Motor neuron (in vitro differentiated cells): ENCODE results near the gene C19orf12. TPM values are rescaled to one million over a fixed set of nuclear protein-coding genes. Genes with fewer than 3 reads are reported as not detected.
A peak's percentile ranks its signal among the peaks of the same experiment; 100 is the strongest.

Experiments used
- ATAC-seq, 8 experiments: fragments of 200-7000 bp; cut with Tn5 transposase; replicated peaks in 6 of 8; 2 replicates each; pipeline ENCODE4 v1.8.0; 2021; ENCODE audit warnings: mild to moderate bottlenecking in 8 of 8, moderate library complexity in 8 of 8
- H3K27ac ChIP-seq, 2 donors: fragments of 250-450 bp; sonication (Bioruptor Pico); 2 replicates each; pipeline ENCODE4 v1.9.0; 2021; ENCODE audit warnings: antibody characterized with exemption in 2 of 2, mild to moderate bottlenecking in 2 of 2, moderate library complexity in 1 of 2
- H3K4me1 ChIP-seq, 2 donors: fragments of 250-450 bp; sonication (Bioruptor Pico); replicated peaks in 1 of 2; 2 replicates each; pipeline ENCODE4 v1.6.1; 2021; ENCODE audit warnings: antibody characterized with exemption in 2 of 2, mild to moderate bottlenecking in 2 of 2, moderate library complexity in 1 of 2
- H3K4me3 ChIP-seq, 5 donors: fragments of 250-450 bp; sonication (Bioruptor Pico); 2 replicates each; pipeline ENCODE4 v1.9.0; 2021; ENCODE audit warnings: antibody characterized with exemption in 5 of 5, mild to moderate bottlenecking in 5 of 5, moderate library complexity in 4 of 5
- WGBS, 10 experiments: fragments of 450-650 bp; shearing (Covaris generic); methylation state at CpG; one replicate each; pipeline ENCODE4 v1.0.0; 2022; 5-methylcytosine and 5-hydroxymethylcytosine counted together
- in situ Hi-C, 9 experiments: fragments of 400-800 bp; cut with MboI; loops; one replicate each; pipeline ENCODE4 v1.15.0; 2021; ENCODE audit warnings: low sequenced_read_pairs in 9 of 9, low pct_unique_long_range_greater_than_20kb in 2 of 9; ENCODE audit not compliant: unreplicated experiment in 9 of 9
- total RNA-seq, 8 experiments: library from RNA; unstranded; fragments of 300-600 nt; gene quantifications; 2 replicates each; pipeline versions ENCODE4 v1.2.3 to v1.2.4, GENCODE V29; 2022

C19orf12 gene
- total RNA-seq, 8 experiments from 2014 or later: 11.1 to 29.3 (median 16.6) TPM

DNA sequence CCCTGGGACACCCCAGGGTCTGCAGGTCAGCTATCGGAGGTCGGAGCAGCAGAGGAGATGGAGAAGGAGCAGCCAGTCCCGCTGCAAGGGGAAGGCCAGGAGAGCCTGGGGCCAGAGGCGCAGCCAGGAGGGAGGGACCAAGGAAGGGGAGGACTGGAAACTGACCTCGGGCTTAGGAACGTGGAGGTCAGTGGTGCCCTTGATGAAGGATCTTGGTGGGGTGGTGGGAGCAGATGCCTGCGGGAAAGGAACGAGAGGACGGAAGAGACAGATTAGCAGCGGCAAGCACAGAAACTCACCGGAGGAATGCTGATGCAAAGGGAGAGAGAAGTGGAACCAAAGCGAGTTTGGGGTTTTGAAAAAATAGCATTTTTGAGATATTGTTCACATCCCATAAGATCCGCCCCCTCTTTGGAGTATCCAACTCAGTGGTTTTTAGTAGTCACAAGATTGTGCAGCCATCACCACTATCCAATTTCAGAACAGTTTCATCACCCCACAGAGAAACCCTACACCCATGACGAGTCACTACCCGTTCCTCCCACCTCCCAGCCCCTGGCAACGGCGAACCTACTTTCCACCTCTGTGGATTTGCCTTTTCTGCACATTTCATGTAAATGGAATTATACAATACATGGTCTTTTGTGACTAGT lies 27.7 kb downstream of the C19orf12 start:
- peak; percentile 79 to 92 (median 82) for ATAC-seq
- WGBS, 10 experiments: 2 to 93% (median 69%) methylated on average over 2 to 12 of the region's 17 CpGs; no CpG with 5 or more reads in 2 of the 10 experiments
- H3K27ac ChIP-seq: peak overlapping the region; percentile 12 to 88
- no peak overlapping the region for H3K4me3 ChIP-seq
- peaks cover 7 to 12% of the 10 kb centered on the region in 2 donors for H3K4me1 ChIP-seq
- in situ Hi-C loops: no loop called here

DNA sequence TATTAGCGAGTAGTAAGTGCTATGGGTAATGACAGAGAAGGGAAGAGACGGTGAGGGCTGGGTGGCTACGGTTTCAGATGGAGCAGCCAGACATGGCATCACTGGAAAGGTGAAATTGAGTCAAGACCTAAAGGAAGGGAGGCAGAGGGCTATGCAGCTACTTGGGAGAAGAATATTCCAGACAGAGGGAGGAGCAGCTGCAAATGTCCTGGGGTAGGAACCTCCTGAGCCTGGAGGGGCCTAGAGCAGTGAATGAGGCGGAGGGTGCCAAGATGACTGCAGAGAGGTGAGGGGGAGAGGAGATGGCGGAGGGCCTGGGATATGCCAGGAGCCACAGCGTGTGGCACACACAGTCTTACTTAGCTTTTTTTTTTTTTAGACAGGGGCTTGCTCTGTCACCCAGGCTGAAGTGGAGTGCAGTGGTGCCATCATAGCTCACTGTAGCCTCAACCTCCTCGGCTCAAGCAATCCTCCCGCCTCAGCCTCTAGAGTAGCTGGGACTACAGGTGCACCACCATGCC lies 28.7 kb downstream of the C19orf12 start:
- no peak overlapping the region for H3K27ac ChIP-seq
- no peak overlapping the region for H3K4me3 ChIP-seq
- in situ Hi-C loops: no loop called here
- peaks cover 7 to 12% of the 10 kb centered on the region in 2 donors for H3K4me1 ChIP-seq
- ATAC-seq: no peak
- 81 to 100% (median 94%) methylated on average over 1 to 8 of the region's 8 CpGs for WGBS, 10 experiments

DNA sequence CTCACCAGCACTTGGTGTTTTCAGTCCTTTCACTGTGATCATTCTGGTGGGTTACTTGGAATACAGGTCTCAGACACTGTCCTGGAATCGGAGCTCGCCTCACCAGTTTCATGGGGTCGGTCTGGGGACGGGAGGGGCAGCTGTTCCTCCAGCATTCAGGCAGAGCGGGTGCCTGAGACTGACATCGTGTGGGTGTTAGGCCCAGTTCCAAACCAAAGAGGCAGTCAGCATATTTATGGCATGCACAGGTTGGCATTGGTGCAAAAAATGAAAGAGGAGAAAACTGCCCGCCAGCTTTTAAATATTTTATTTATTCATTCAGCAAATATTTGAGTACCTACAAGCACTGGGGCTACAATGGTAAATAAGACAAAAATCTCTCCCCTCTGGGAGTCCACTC lies 29.7 kb downstream of the C19orf12 start:
- 21 to 100% (median 84%) methylated on average over 1 to 6 of the region's 7 CpGs; no CpG with 5 or more reads in 3 of the 10 experiments for WGBS, 10 experiments
- Histone ChIP-seq H3K4me1 (peaks cover 7 to 12% of the 10 kb centered on the region in 2 donors), H3K27ac (no peak overlapping the region), H3K4me3 (no peak overlapping the region)
- peak in 1 of 8 experiments; percentile 34 for ATAC-seq
- in situ Hi-C loops: no loop called here

DNA sequence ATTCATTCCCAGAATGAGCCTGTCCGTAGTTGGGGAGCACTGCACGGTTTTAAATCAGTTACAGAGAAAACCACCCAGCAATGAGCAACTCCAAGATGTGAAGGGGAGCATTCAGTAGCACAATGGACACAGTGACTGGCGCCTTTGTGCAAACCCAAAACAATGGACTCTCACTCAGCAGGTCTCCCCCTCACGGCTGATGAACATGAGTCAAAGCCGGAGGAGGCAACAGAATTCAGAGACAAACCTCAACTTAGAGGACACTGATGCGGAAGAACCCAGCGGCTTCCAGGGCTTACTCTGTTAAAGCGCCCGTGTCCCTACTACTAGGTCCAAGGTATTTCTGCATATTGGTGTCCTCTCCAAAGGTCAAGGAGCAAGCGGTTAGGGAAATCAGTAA lies 32.1 kb downstream of the C19orf12 start:
- in situ Hi-C loops: no loop called here
- peak in 4 of 8 experiments; percentile 36 to 60 (median 52) for ATAC-seq
- Histone ChIP-seq H3K27ac (no peak overlapping the region), H3K4me1 (peaks cover 11 to 21% of the 10 kb centered on the region in 2 donors), H3K4me3 (no peak overlapping the region)
- WGBS, 10 experiments: 24 to 100% (median 65%) methylated on average over 1 to 7 of the region's 10 CpGs; no CpG with 5 or more reads in 2 of the 10 experiments

DNA sequence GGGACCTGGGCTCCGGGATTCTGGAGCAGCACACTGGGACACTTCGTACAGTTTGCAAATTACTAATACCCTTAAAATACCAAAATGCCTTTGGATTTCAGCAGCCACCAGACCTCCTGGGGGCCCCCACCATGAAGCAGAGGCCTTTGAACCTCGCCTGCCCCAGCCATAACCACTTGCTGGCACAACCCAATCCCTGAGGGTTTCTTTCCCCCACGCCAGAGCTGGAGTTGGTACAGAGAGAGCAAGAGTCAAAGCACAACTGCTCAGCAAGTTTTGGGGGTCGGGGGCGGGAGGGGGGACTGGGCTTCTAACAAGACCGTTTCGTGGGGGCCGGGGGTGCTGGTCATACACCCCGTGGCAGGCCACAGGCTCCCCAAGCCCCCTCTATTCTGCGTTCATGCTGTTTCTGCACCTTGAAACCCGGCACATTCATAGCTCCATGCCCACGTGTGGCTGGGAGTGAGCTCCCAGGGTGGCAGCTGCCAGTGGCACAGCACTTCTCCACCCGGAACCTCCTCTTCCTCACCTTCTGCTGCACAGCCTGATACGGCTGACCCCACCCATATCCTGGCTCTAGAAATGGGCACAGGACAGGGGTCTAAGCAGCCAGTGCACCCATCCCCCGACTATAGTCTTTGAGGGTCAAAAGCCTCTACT lies 32.7 kb downstream of the C19orf12 start:
- H3K4me1 ChIP-seq: peaks cover 9 to 21% of the 10 kb centered on the region in 2 donors
- H3K4me3 ChIP-seq: no peak overlapping the region
- WGBS, 10 experiments: 20 to 100% (median 50%) methylated on average over 1 to 3 of the region's 16 CpGs; no CpG with 5 or more reads in 4 of the 10 experiments
- ATAC-seq: peak in 1 of 8 experiments; percentile 6
- H3K27ac ChIP-seq: no peak overlapping the region
- in situ Hi-C loops: no loop called here

DNA sequence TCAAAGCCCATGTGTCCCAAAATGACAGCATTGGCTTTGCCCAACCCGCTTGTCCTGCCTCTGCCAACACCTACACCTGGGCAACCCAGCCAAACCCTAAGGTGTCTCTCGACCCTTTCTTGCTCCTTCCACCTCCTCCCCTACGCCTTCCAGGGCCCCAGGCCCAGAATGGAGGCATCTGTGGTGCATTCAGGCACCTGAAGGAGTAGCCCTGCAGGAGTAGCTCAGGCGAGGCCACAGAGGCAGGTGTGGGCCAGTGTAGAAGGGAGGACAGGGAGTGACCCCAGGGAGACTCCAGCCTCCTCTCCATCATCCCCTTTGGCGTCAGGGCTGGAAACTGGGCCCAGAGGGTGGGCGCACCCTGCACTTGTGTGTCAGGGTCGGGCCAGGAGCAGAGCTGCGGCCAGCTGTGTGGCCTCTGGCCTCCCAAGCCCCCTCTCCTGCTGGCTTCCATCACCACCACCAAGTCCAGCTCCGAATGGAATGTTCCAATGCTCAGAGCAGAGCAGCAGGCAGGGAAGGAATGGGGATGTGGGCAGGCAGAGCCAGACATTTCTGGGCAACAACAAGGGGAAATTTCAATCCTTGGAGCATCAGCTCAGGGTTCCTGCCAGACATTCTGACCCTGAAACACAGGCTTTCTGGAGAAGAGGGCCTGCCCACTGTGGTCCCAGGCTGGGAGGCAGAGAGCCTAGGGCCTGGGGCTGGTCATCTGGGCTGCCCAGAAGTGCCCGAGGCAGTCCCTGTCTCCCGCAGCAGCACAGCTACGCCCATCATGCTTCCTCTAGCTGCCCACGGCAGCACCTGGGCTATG lies 33.4 kb downstream of the C19orf12 start:
- Histone ChIP-seq H3K4me3 (no peak overlapping the region), H3K4me1 (peaks cover 9 to 17% of the 10 kb centered on the region in 2 donors), H3K27ac (no peak overlapping the region)
- ATAC-seq: peak in 2 of 8 experiments; percentile 10 to 13
- in situ Hi-C loops: no loop called here
- 40 to 97% (median 89%) methylated on average over 3 to 5 of the region's 13 CpGs; no CpG with 5 or more reads in 7 of the 10 experiments for WGBS, 10 experiments

DNA sequence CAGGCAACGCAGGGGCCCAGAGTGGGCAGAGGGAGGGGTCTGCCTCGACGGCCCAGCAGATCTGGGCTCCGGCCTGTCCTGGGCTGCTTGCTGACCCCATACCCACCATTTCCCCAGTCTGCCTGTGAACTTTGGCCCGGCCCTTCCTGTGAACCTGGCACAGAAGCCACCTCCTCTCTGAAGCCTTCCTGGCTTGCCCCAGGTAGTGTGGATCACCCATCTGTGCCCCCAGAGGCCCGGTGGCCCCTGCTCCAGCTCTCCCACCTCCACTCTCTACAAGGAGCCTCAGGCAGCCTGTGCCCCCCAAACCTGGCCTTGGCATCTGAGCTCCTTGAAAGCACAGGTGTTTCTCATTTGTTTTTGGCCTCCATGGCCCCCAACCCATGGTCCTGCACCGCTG lies 34.1 kb downstream of the C19orf12 start:
- no peak overlapping the region for H3K27ac ChIP-seq
- peaks cover 9 to 21% of the 10 kb centered on the region in 2 donors for H3K4me1 ChIP-seq
- WGBS, 10 experiments: 53 to 100% (median 100%) methylated on average over 1 to 3 of the region's 7 CpGs; no CpG with 5 or more reads in 5 of the 10 experiments
- ATAC-seq: no peak
- in situ Hi-C loops: no loop called here
- H3K4me3 ChIP-seq: no peak overlapping the region

DNA sequence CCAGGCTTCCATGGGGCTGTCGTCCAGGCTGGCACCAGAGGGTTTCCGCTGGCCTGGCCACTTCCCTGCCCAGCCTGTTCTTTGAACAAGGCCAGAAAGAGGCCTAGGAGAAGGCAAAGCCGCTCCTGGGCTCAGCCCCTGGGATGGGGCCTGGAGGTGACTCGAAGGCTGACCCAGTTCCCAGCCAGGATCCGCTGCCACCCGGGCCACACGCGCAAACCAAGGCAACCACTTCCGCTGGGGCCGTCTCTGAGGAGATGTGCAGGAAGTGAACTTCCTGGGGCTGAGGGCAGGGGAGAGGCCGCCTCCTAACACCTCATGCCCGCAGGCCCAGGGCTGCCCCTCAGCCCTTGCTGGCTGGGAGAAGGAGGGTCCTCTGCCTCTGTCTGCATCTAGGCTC lies 34.6 kb downstream of the C19orf12 start:
- ATAC-seq: peak in 3 of 8 experiments; percentile 6 to 26 (median 18)

DNA sequence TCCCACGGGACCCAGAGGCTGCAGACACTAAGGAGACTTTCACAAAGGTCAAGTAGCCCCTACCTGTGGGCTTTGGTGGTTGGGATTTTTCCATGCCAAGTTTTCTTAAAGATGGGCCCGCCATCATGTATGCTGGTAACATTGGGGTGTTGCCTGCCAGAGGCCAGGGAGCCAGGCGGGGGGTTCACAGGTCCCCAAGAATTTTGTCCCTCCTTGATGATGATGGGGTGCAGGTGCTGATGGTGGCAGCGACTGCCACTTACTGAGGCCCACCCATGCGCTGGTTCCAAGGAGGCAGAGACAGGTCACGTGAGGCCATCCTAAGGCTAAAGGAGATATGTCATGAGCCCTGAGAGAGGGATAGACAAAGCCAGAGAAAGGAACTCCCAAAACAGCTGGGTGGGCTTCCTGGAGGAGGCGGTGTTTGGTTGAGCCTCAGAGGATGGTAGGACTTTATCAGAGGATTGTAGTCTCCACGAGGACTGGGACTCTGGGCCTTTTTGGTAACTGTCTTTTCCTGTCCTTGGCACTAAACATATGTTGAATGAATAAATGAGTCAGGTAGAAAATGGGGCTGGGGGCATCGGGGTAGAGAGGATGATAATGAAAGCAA lies 35.4 kb downstream of the C19orf12 start:
- Histone ChIP-seq H3K27ac (no peak overlapping the region), H3K4me3 (no peak overlapping the region), H3K4me1 (peaks cover 9 to 21% of the 10 kb centered on the region in 2 donors)
- no peak for ATAC-seq
- in situ Hi-C loops: no loop called here
- WGBS, 10 experiments: 78 to 100% (median 87%) methylated on average over 1 to 6 of the region's 9 CpGs; no CpG with 5 or more reads in 3 of the 10 experiments

More for the DNA sequence above, 34.6 kb downstream of the C19orf12 start:
- in situ Hi-C loops: no loop called here
- no peak overlapping the region for H3K4me3 ChIP-seq
- no peak overlapping the region for H3K27ac ChIP-seq
- WGBS, 10 experiments: 40 to 100% (median 81%) methylated on average over 1 to 4 of the region's 12 CpGs; no CpG with 5 or more reads in 7 of the 10 experiments
- H3K4me1 ChIP-seq: peaks cover 9 to 21% of the 10 kb centered on the region in 2 donors

DNA sequence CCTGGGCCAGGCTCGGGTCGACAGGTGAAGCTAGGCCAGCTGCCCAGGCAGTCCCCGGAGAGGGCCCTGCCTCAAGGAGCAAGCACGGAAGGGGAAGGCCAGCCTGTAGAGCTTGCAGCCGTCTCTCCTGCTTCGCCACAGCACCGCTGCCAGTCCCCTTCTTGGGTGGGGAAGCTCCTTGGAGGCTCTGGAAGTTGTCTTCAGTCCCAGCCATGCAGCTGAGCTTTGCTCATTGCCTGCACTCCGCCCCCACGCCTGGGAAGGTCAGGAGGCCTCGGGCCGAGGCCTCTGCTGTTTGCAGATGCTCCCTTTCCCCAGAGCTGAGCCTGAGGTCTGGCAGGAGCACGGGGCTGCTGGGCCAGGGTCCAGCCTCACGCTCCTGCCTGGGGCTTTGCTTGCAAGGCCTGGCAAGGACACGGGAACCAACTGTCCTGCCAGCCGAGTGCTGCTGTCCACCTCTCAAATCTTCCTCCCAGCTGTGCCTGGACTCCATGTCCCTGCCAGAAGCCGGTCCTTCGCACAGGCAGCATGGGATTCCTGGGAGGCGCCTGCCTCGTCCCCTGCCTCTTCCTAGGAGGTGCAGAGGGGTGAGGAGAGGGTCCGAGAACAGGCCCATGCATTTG lies 36.5 kb downstream of the C19orf12 start:
- ATAC-seq: peak in 5 of 8 experiments; percentile 12 to 35 (median 24)
- in situ Hi-C loops: no loop called here
- no peak overlapping the region for H3K4me3 ChIP-seq
- WGBS, 10 experiments: 33 to 80% (median 75%) methylated on average over 1 to 4 of the region's 20 CpGs; no CpG with 5 or more reads in 7 of the 10 experiments
- peaks cover 9 to 21% of the 10 kb centered on the region in 2 donors for H3K4me1 ChIP-seq
- no peak overlapping the region for H3K27ac ChIP-seq

DNA sequence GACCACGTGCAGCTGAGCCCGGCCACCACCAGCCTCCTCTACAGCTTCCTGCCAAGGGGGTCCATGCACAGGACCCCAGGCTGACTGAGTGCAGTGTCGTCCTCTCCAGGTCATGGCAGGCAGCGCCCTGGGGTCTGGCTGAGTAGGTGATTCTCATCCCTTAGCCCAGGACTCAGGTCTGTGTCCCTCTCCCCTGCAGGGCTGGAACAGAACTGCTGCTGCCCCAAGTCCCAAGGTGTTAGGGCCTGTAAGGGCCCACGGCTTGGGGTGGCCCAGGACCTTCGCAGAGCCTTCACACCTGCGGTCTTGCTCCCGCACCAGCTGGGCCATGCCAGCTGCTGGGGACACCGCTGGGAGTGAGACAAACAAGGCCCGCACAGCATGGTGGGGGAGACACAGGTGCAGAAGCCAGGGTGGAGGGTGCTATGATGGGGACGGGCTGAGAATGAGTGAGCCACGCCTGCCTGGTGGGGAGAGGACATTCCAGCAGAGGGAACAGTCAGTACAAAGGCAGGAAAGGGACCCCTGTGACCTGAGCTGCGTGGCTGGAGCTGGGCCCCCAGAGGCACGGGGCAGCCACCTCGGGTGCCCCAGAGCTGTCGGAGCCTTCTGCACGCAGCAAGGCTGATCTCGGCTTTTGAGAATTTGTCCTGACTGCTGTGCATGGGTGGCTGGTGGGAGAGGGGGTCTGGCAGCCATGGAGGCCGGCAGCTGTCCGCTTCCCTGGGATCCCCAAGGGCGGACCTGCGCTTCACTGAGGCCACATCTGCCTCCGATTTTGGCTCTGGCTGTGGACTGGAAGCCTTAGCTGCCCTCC lies 37.9 kb downstream of the C19orf12 start:
- Histone ChIP-seq H3K27ac (no peak overlapping the region), H3K4me1 (peaks cover 6 to 14% of the 10 kb centered on the region in 2 donors), H3K4me3 (no peak overlapping the region)
- peak in 1 of 8 experiments; percentile 14 for ATAC-seq
- WGBS, 10 experiments: 40 to 100% (median 83%) methylated on average over 1 to 5 of the region's 23 CpGs; no CpG with 5 or more reads in 5 of the 10 experiments
- in situ Hi-C loops: no loop called here
